Breast epithelium (tissue), 3 donors: ENCODE results near the gene RBBP8.

Source experiments
- CTCF ChIP-seq, 3 donors: fragments of 450-650 bp; IDR thresholded peaks; one replicate each; pipeline ENCODE4 v1.5.1; 2016 to 2017; ENCODE audit warnings: antibody characterized with exemption in 3 of 3, mild to moderate bottlenecking in 3 of 3, moderate library complexity in 3 of 3
- POLR2A ChIP-seq: fragments of 450-650 bp; IDR thresholded peaks from one replicate; pipeline ENCODE4 v1.6.1; 2016; ENCODE audit warnings: antibody characterized with exemption, mild to moderate bottlenecking, moderate library complexity
- POLR2AphosphoS5 ChIP-seq, 3 donors: sonication (generic); formaldehyde crosslinking; IDR thresholded peaks; one replicate each; pipeline ENCODE4 v1.6.1; 2017; ENCODE audit warnings: antibody characterized with exemption in 3 of 3

GRCh38 chr18:22974001-22974400, 40.9 kb downstream of the RBBP8 start:
- TF ChIP-seq POLR2A (no peak), CTCF (IDR thresholded peaks at IDR 0.05) (no peak), POLR2AphosphoS5 (IDR thresholded peaks at IDR 0.05) (no peak)
